H1 (cell line): Measurements from ENCODE around the gene HIP1. TPM values are rescaled to one million over a fixed set of nuclear protein-coding genes. Genes with fewer than 3 reads are reported as not detected.

Source experiments
- CHD1 ChIP-seq: IDR thresholded peaks from 2 replicates; pipeline ENCODE4 v1.6.1; 2012; ENCODE audit warnings: low read depth, low read length, improper control_type of control experiment
- CREB1 ChIP-seq: IDR thresholded peaks from 2 replicates; pipeline ENCODE4 v1.6.1; 2012; ENCODE audit warnings: inconsistent platforms
- KDM4A ChIP-seq: IDR thresholded peaks from one replicate; pipeline ENCODE4 v1.7.1; 2012; ENCODE audit warnings: low read depth, mild to moderate bottlenecking, moderate library complexity, low read length, inconsistent platforms; ENCODE audit not compliant: severe bottlenecking
- MAFK ChIP-seq: IDR thresholded peaks from 2 replicates; pipeline ENCODE4 v1.6.1; 2012; ENCODE audit warnings: low read depth, mild to moderate bottlenecking, improper control_type of control experiment, low read length
- POLR2A ChIP-seq, 2 experiments: IDR thresholded peaks; 1 replicate in 1 of 2; 2 replicates in 1 of 2; pipeline ENCODE4 v1.6.1; 2011; ENCODE audit warnings: low read depth in 2 of 2, low read length in 2 of 2, mild to moderate bottlenecking in 2 of 2; ENCODE audit errors: control extremely low read depth in 1 of 2
- POLR2AphosphoS5 ChIP-seq: IDR thresholded peaks from 2 replicates; pipeline ENCODE4 v1.6.1; 2011; ENCODE audit warnings: low read depth, low read length
- SIN3A ChIP-seq, 2 experiments: IDR thresholded peaks in 1 of 2; conservative IDR thresholded peaks in 1 of 2; 2 replicates each; pipeline ENCODE4 v1.6.1; 2011 to 2012; ENCODE audit warnings: low read length in 2 of 2, improper control_type of control experiment in 1 of 2, low read depth in 1 of 2, mild to moderate bottlenecking in 1 of 2
- SRF ChIP-seq: IDR thresholded peaks from 2 replicates; pipeline ENCODE4 v1.6.1; 2011; ENCODE audit warnings: mild to moderate bottlenecking, low read depth, low read length, moderate library complexity
- TAF7 ChIP-seq: optimal IDR thresholded peaks from 2 replicates; pipeline ENCODE3; 2011; ENCODE audit warnings: low read depth, mild to moderate bottlenecking, inconsistent platforms, low read length, moderate library complexity, borderline replicate concordance
- TEAD4 ChIP-seq: IDR thresholded peaks from 2 replicates; pipeline ENCODE4 v1.6.1; 2012; ENCODE audit warnings: low read depth, low read length, inconsistent platforms, mixed read lengths
- ZNF274 ChIP-seq: IDR thresholded peaks from 2 replicates; pipeline ENCODE4 v1.7.0; 2012; ENCODE audit warnings: low read length, borderline replicate concordance; ENCODE audit errors: extremely low read depth
- polyA plus RNA-seq, 7 experiments: library from polyadenylated mRNA; depleted of rRNA in 3 of 7; stranded (reverse) in 5 of 7; unstranded in 2 of 7; fragments of >200 nt in 5 of 7; fragments of 200-250 nt in 2 of 7; gene quantifications; 1 replicate in 5 of 7; 2 replicates in 1 of 7; 4 replicates in 1 of 7; pipeline versions ENCODE4 v1.2.1 to v1.2.3, GENCODE V29; 2011 to 2013; ENCODE audit warnings: missing spikeins in 2 of 7, mixed read lengths in 2 of 7
- total RNA-seq: library from RNA; stranded (reverse); fragmentation: NEBNext Ultra II Directional; extraction: Animal tissue kit (Norgen Biotek cat#: 25700); gene quantifications from 2 replicates; pipeline ENCODE4 v1.2.1, GENCODE V29; 2021

HIP1 gene
- total and polyA plus RNA-seq, 2 of the 8 experiments (the other 6 are each of a cell fraction or from before 2014, with no cell fraction given), result 51.8 to 108 TPM

- TF ChIP-seq CHD1 (no peak), TAF7 (no peak), KDM4A (no peak), SRF (no peak), TEAD4 (no peak), POLR2AphosphoS5 (no peak), CREB1 (no peak), ZNF274 (no peak), POLR2A (IDR thresholded peaks at IDR 0.05; ENCODE audit: control extremely low read depth in 1 of 2, low read depth in 2 of 2, low read length in 2 of 2) (no peak), SIN3A (conservative IDR thresholded peaks at IDR 0.05 in 1 of 2, IDR thresholded peaks at IDR 0.05 in 1 of 2; ENCODE audit: low read depth in 1 of 2, low read length in 2 of 2) (no peak), MAFK (no peak)
These were observed 3.0 kb downstream of the HIP1 start (continued) for GRCh38 chr7:75735581-75736350.
